Fibroblast of lung (primary cell): Measurements from ENCODE around the gene SMAD3. TPM values are rescaled to one million over a fixed set of nuclear protein-coding genes. Genes with fewer than 3 reads are reported as not detected.

Source experiments
- DNase-seq, 2 donors: peaks; one replicate each; pipeline versions ENCODE4 v3.0.0 to v3.0.0-alpha.2; 2010; ENCODE audit warnings: low read depth in 2 of 2
- H2AFZ ChIP-seq: 2 replicates; pipeline ENCODE4 v1.5.1; 2012; ENCODE audit warnings: low read length, control low read depth, inconsistent platforms
- H3K27ac ChIP-seq: 2 replicates; pipeline ENCODE4 v1.5.1; 2011; ENCODE audit warnings: low read length, control low read depth; ENCODE audit not compliant: insufficient read depth
- H3K27me3 ChIP-seq: 2 replicates; pipeline ENCODE4 v1.5.1; 2011; ENCODE audit warnings: mild to moderate bottlenecking, low read length; ENCODE audit not compliant: control insufficient read depth, insufficient read depth
- H3K36me3 ChIP-seq: 2 replicates; pipeline ENCODE4 v1.5.1; 2011; ENCODE audit warnings: low read length; ENCODE audit not compliant: control insufficient read depth, insufficient read depth
- H3K4me1 ChIP-seq: 2 replicates; pipeline ENCODE4 v1.5.1; 2011; ENCODE audit warnings: low read length; ENCODE audit not compliant: control insufficient read depth, insufficient read depth; ENCODE audit errors: extremely low read depth
- H3K4me2 ChIP-seq: 2 replicates; pipeline ENCODE4 v1.5.1; 2011; ENCODE audit warnings: low read length, control low read depth; ENCODE audit not compliant: insufficient read depth; ENCODE audit errors: extremely low read depth
- H3K4me3 ChIP-seq, 4 experiments: fragments of 200-600 bp in 1 of 4; sonication (generic) in 1 of 4; replicated peaks in 1 of 4; 2 replicates each; pipeline ENCODE4 v1.5.1; 2011 to 2016; ENCODE audit warnings: low read length in 4 of 4, low read depth in 3 of 4, mild to moderate bottlenecking in 3 of 4, control low read depth in 2 of 4, inconsistent platforms in 1 of 4, mixed read lengths in 1 of 4; ENCODE audit not compliant: insufficient read depth in 1 of 4; ENCODE audit errors: control extremely low read depth in 1 of 4
- H3K79me2 ChIP-seq: 2 replicates; pipeline ENCODE4 v1.5.1; 2012; ENCODE audit warnings: mild to moderate bottlenecking, low read length, inconsistent platforms; ENCODE audit not compliant: control insufficient read depth, insufficient read depth
- H3K9ac ChIP-seq: 2 replicates; pipeline ENCODE4 v1.5.1; 2011; ENCODE audit warnings: mild to moderate bottlenecking, low read length, control low read depth; ENCODE audit not compliant: insufficient read depth
- H3K9me3 ChIP-seq: 2 replicates; pipeline ENCODE4 v1.5.1; 2012; ENCODE audit warnings: low read depth, low read length; ENCODE audit not compliant: control insufficient read depth, insufficient read depth
- H4K20me1 ChIP-seq: 2 replicates; pipeline ENCODE4 v1.5.1; 2011; ENCODE audit warnings: low read length; ENCODE audit not compliant: control insufficient read depth, insufficient read depth; ENCODE audit errors: extremely low read depth
- EZH2 ChIP-seq: IDR thresholded peaks from 2 replicates; pipeline ENCODE4 v1.5.1; 2012; ENCODE audit warnings: low read length, control low read depth, mild to moderate bottlenecking; ENCODE audit errors: missing control alignments
- polyA plus RNA-seq, 2 donors: library from polyadenylated mRNA; depleted of rRNA in 1 of 2; stranded (reverse) in 1 of 2; unstranded in 1 of 2; fragments of >200 nt; gene quantifications; 2 replicates each; pipeline ENCODE4 v1.2.1, GENCODE V29; 2011 to 2012; ENCODE audit warnings: missing spikeins in 1 of 2
- total RNA-seq: library from RNA; depleted of rRNA; stranded (reverse); fragments of >200 nt; gene quantifications from 2 replicates; pipeline ENCODE4 v1.2.1, GENCODE V29; 2014
- TF ChIP-seq, protein P1 (sequence below), 2 donors: IDR thresholded peaks in 1 of 2; conservative IDR thresholded peaks in 1 of 2; 1 replicate in 1 of 2; 2 replicates in 1 of 2; pipeline ENCODE4 v1.5.1; 2011 to 2012; ENCODE audit warnings: low read length in 2 of 2, control low read depth in 1 of 2, inconsistent platforms in 1 of 2, low read depth in 1 of 2, mild to moderate bottlenecking in 1 of 2

SMAD3 gene
- total and polyA plus RNA-seq, 2 donors (not counting 1 experiment from before 2014, with no cell fraction given): 69.9 to 173 TPM

DNA sequence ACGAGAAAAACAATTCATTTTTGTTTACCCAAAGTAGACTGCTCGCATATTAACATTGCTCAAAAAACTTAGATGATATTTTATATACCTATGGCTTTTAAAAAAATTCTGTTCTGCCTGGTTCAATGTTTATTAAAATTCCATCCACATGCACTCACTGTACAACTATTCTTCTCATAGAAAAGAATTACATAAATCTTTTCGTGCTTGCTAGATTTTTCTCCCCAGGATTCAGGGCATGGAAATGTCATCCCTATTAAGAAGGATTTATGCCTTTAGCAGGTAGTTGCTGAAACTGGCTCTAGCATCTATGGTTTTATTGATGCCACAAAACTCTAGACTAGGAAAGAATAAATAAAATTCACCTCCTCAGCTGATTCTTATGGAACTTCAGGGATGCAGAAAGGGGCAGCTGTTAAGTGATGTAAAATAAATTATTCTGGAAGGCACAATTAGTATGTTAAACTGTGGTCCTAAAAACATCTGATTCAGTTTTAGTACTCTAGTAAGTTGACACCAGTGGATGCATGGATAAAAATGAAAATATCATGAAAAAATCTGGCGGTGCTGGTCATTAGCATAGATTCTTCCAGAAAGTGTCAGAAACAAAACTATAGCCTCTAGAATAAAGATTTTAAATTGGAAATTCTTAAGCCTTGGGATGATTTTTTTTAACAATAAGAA, 147.4 kb downstream of the SMAD3 start:
- no peak for DNase-seq
- H3K9ac ChIP-seq: no peak overlapping the region
- no peak overlapping the region for H2AFZ ChIP-seq
- H4K20me1 ChIP-seq: no peaks in the 10 kb centered on the region
- H3K4me1 ChIP-seq: no peaks in the 10 kb centered on the region
- TF ChIP-seq, protein P1, sequence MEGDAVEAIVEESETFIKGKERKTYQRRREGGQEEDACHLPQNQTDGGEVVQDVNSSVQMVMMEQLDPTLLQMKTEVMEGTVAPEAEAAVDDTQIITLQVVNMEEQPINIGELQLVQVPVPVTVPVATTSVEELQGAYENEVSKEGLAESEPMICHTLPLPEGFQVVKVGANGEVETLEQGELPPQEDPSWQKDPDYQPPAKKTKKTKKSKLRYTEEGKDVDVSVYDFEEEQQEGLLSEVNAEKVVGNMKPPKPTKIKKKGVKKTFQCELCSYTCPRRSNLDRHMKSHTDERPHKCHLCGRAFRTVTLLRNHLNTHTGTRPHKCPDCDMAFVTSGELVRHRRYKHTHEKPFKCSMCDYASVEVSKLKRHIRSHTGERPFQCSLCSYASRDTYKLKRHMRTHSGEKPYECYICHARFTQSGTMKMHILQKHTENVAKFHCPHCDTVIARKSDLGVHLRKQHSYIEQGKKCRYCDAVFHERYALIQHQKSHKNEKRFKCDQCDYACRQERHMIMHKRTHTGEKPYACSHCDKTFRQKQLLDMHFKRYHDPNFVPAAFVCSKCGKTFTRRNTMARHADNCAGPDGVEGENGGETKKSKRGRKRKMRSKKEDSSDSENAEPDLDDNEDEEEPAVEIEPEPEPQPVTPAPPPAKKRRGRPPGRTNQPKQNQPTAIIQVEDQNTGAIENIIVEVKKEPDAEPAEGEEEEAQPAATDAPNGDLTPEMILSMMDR (conservative IDR thresholded peaks at IDR 0.05 in 1 of 2, IDR thresholded peaks at IDR 0.05 in 1 of 2; ENCODE audit: low read depth in 1 of 2, low read length in 2 of 2): no peak
- TF ChIP-seq EZH2: no peak
- H3K36me3 ChIP-seq: peaks cover 1% of the 10 kb centered on the region
- H3K4me2 ChIP-seq: no peak overlapping the region
- H3K4me3 ChIP-seq: no peak overlapping the region
- H3K27me3 ChIP-seq: no peaks in the 10 kb centered on the region
- H3K9me3 ChIP-seq: no peaks in the 10 kb centered on the region
- H3K79me2 ChIP-seq: no peaks in the 10 kb centered on the region
- no peak overlapping the region for H3K27ac ChIP-seq

DNA sequence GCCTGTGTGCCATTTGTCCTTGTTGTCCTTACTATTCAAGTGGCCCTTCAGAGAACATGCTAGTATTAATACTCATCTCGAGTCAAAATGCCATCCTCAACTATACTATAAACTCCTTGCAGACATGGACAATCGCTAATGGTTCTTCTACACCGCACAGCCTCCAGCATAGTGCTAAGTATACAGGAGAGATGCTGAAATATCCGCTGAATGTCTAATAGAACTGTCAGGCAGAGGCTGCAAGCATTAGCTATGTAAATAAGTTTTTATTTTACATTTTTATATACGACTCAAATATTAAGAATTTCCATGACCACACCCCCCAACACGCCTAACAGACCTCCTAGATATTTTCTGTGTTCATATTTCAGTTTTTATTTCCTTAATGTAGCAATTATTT, 149.7 kb downstream of the SMAD3 start:
- H3K4me2 ChIP-seq: no peak overlapping the region

GRCh38 chr15:67216859-67217258, 151.5 kb downstream of the SMAD3 start:
- TF ChIP-seq EZH2: no peak
- TF ChIP-seq, protein P1 (conservative IDR thresholded peaks at IDR 0.05 in 1 of 2, IDR thresholded peaks at IDR 0.05 in 1 of 2; ENCODE audit: low read depth in 1 of 2, low read length in 2 of 2): no peak
- no peaks in the 10 kb centered on the region for H3K9me3 ChIP-seq
- H3K36me3 ChIP-seq: no peaks in the 10 kb centered on the region
- H3K79me2 ChIP-seq: no peaks in the 10 kb centered on the region
- no peak overlapping the region for H3K9ac ChIP-seq
- H2AFZ ChIP-seq: no peak overlapping the region
- no peak for DNase-seq
- no peaks in the 10 kb centered on the region for H3K4me1 ChIP-seq
- no peak overlapping the region for H3K27ac ChIP-seq
- no peaks in the 10 kb centered on the region for H4K20me1 ChIP-seq
- H3K4me3 ChIP-seq: no peak overlapping the region
- no peak overlapping the region for H3K4me2 ChIP-seq
- H3K27me3 ChIP-seq: no peaks in the 10 kb centered on the region

More for the DNA sequence above, 149.7 kb downstream of the SMAD3 start:
- Histone ChIP-seq H3K9me3 (no peaks in the 10 kb centered on the region), H2AFZ (no peak overlapping the region), H3K9ac (no peak overlapping the region), H3K79me2 (no peaks in the 10 kb centered on the region), H3K27me3 (no peaks in the 10 kb centered on the region), H3K4me3 (no peak overlapping the region), H3K4me1 (no peaks in the 10 kb centered on the region), H4K20me1 (no peaks in the 10 kb centered on the region), H3K36me3 (no peaks in the 10 kb centered on the region), H3K27ac (no peak overlapping the region)
- DNase-seq: no peak
- TF ChIP-seq, protein P1 (conservative IDR thresholded peaks at IDR 0.05 in 1 of 2, IDR thresholded peaks at IDR 0.05 in 1 of 2; ENCODE audit: low read depth in 1 of 2, low read length in 2 of 2): no peak
- TF ChIP-seq EZH2: no peak
